GM12891 (cell line): ENCODE results near the gene KRT13.

ENCODE experiments used
- DNase-seq: peaks from one replicate; pipeline ENCODE4 v3.0.0; 2011; ENCODE audit warnings: low spot score; ENCODE audit not compliant: insufficient read length
- FAIRE-seq: peaks from 2 replicates; lab custom pipeline; 2011; peaks lifted over from hg19 to GRCh38; lab: Jason Lieb, UNC
- PAX5 ChIP-seq: IDR thresholded peaks from 2 replicates; pipeline ENCODE4 v1.6.1; 2011; ENCODE audit warnings: low read length, moderate library complexity, mild to moderate bottlenecking; ENCODE audit not compliant: insufficient read depth, severe bottlenecking
- POLR2A ChIP-seq: IDR thresholded peaks from 2 replicates; pipeline ENCODE4 v1.6.1; 2011; ENCODE audit warnings: low read depth, low read length, control low read depth
- POLR2AphosphoS5 ChIP-seq: IDR thresholded peaks from 2 replicates; pipeline ENCODE4 v1.6.1; 2011; ENCODE audit warnings: low read depth, low read length, control low read depth
- POU2F2 ChIP-seq: IDR thresholded peaks from 2 replicates; pipeline ENCODE4 v1.6.1; 2011; ENCODE audit warnings: low read depth, mild to moderate bottlenecking, control low read depth, low read length, moderate library complexity
- SPI1 ChIP-seq: IDR thresholded peaks from 2 replicates; pipeline ENCODE4 v1.6.1; 2011; ENCODE audit warnings: low read depth, low read length, control low read depth
- TAF1 ChIP-seq: IDR thresholded peaks from 2 replicates; pipeline ENCODE4 v1.6.1; 2011; ENCODE audit warnings: low read depth, low read length, control low read depth

KRT13 gene

GRCh38 chr17:41457676-41458075 is 47.7 kb downstream of the KRT13 start:
- TF ChIP-seq SPI1 (no peak), TAF1 (no peak), POLR2A (no peak), POU2F2 (no peak), POLR2AphosphoS5 (no peak), PAX5 (no peak)
- DNase-seq (no peak), FAIRE-seq (no peak)

DNA sequence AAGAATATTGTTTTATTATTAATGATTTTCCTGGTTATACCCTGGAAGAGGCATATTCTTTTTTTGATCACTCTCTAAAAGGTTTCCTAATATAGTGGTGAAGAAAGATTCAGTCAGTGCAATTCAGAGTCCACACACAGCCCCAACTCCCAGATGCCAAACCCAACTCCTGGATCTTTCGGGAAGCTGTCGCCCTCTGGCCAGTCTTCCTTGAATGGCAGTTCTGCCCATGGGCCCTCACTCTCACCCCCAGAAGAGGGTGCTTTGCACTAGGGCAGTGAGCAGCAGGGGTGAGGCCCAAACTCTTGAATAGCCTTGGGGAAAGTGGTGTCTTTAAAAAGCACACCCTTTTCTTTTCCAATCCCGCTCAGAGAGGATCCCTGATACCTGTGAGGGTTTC is 49.2 kb downstream of the KRT13 start:
- TF ChIP-seq POLR2AphosphoS5 (no peak), POLR2A (no peak), SPI1 (no peak), PAX5 (no peak), TAF1 (no peak), POU2F2 (no peak)
- no peak for DNase-seq
- no peak for FAIRE-seq

- FAIRE-seq: no peak
- DNase-seq: no peak
These were observed 50.2 kb downstream of the KRT13 start for GRCh38 chr17:41455236-41455635.

GRCh38 chr17:41453066-41453465 is 52.3 kb downstream of the KRT13 start:
- FAIRE-seq (no peak), DNase-seq (no peak)
- no peak for TF ChIP-seq TAF1
- TF ChIP-seq SPI1: no peak
- TF ChIP-seq PAX5: no peak
- TF ChIP-seq POU2F2: no peak
- no peak for TF ChIP-seq POLR2AphosphoS5
- no peak for TF ChIP-seq POLR2A

More at GRCh38 chr17:41455236-41455635, 50.2 kb downstream of the KRT13 start:
- no peak for TF ChIP-seq POLR2AphosphoS5
- TF ChIP-seq PAX5: no peak

DNA sequence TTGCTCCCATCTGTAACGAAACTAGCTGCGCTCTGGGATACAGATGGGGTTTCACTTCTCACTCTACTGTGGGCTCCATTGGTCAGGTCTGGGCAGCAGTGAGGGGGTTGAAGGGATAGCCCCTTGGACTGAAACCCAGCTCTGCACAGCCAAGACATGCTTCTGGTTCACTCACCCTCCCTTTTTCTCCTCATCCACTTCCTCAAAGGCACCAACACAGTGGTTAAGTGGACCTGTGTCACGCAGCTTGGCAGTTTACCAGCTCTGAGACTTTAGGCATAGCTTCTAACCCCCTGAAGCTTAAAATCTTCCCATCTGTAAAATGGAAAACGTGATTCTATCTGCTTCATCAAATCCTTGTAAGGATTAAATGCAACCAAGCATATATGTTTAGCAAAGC is 53.1 kb downstream of the KRT13 start:
- FAIRE-seq (no peak), DNase-seq (no peak)
- TF ChIP-seq SPI1 (no peak), PAX5 (no peak), POU2F2 (no peak), POLR2A (no peak), POLR2AphosphoS5 (no peak), TAF1 (no peak)

- DNase-seq: no peak
- TF ChIP-seq POLR2A (no peak), TAF1 (no peak), SPI1 (no peak), POU2F2 (no peak), PAX5 (no peak), POLR2AphosphoS5 (no peak)
- FAIRE-seq: no peak
These were observed 54.2 kb downstream of the KRT13 start for GRCh38 chr17:41451154-41451728.
